DOHH2 (cell line): ENCODE data around the gene GRID1.

ENCODE experiments used
- H3F3A ChIP-seq: fragments of 200-600 bp; sonication (generic), shearing (Covaris generic); 2 replicates; pipeline ENCODE4 v1.6.0; 2016; ENCODE audit warnings: antibody characterized with exemption, mild to moderate bottlenecking; ENCODE audit not compliant: control insufficient read depth, insufficient read depth
- H3K27ac ChIP-seq: fragments of 200-600 bp; sonication (generic); 2 replicates; pipeline ENCODE4 v1.5.1; 2014; ENCODE audit warnings: low read depth, mild to moderate bottlenecking, low read length, moderate library complexity
- H3K27me3 ChIP-seq: fragments of 200-600 bp; sonication (generic); 2 replicates; pipeline ENCODE4 v1.6.1; 2014; ENCODE audit warnings: mild to moderate bottlenecking, low read length, mixed read lengths; ENCODE audit not compliant: control insufficient read depth
- H3K36me3 ChIP-seq: fragments of 200-600 bp; sonication (generic); 2 replicates; pipeline ENCODE4 v1.6.1; 2014; ENCODE audit warnings: mild to moderate bottlenecking, low read length, moderate library complexity, mixed read lengths; ENCODE audit not compliant: control insufficient read depth
- H3K4me1 ChIP-seq: fragments of 200-600 bp; sonication (generic); 2 replicates; pipeline ENCODE4 v1.6.1; 2014; ENCODE audit warnings: mild to moderate bottlenecking, low read length, mixed read lengths; ENCODE audit not compliant: control insufficient read depth
- H3K4me2 ChIP-seq: fragments of 200-600 bp; sonication (generic); 2 replicates; pipeline ENCODE4 v1.6.0; 2014; ENCODE audit warnings: mild to moderate bottlenecking, low read length, moderate library complexity
- H3K4me3 ChIP-seq: fragments of 200-600 bp; sonication (generic); 2 replicates; pipeline ENCODE4 v1.5.1; 2014; ENCODE audit warnings: mild to moderate bottlenecking, low read length, mixed read lengths
- H3K79me2 ChIP-seq: fragments of 200-600 bp; sonication (generic); 2 replicates; pipeline ENCODE4 v1.6.1; 2014; ENCODE audit warnings: mild to moderate bottlenecking, low read length, mixed read lengths; ENCODE audit not compliant: control insufficient read depth
- H3K9me2 ChIP-seq: fragments of 200-600 bp; sonication (generic); replicated peaks from 2 replicates; pipeline ENCODE4 v1.6.1; 2014; ENCODE audit warnings: mild to moderate bottlenecking, low read length, mixed read lengths; ENCODE audit not compliant: control insufficient read depth
- H3K9me3 ChIP-seq: fragments of 200-600 bp; sonication (generic); 2 replicates; pipeline ENCODE4 v1.6.1; 2014; ENCODE audit warnings: antibody characterized with exemption, low read length, mixed read lengths; ENCODE audit not compliant: control insufficient read depth, insufficient read depth
- H4K20me1 ChIP-seq: fragments of 200-600 bp; sonication (generic); 2 replicates; pipeline ENCODE4 v1.6.0; 2014; ENCODE audit warnings: low read depth, mild to moderate bottlenecking, antibody characterized with exemption, low read length, moderate library complexity; ENCODE audit not compliant: control insufficient read depth, insufficient read depth
- EZH2phosphoT487 ChIP-seq: fragments of 200-600 bp; sonication (generic); IDR thresholded peaks from 2 replicates; pipeline ENCODE4 v1.6.1; 2017; ENCODE audit warnings: borderline replicate concordance, mild to moderate bottlenecking, antibody characterized with exemption, low read length, moderate library complexity, mixed read lengths
- TF ChIP-seq, protein P1 (sequence below): fragments of 200-600 bp; sonication (generic); IDR thresholded peaks from one replicate; pipeline ENCODE4 v1.5.1; 2014; ENCODE audit warnings: antibody characterized with exemption, mild to moderate bottlenecking, low read depth, low read length; ENCODE audit not compliant: poor library complexity, severe bottlenecking

The GRID1 gene

DNA sequence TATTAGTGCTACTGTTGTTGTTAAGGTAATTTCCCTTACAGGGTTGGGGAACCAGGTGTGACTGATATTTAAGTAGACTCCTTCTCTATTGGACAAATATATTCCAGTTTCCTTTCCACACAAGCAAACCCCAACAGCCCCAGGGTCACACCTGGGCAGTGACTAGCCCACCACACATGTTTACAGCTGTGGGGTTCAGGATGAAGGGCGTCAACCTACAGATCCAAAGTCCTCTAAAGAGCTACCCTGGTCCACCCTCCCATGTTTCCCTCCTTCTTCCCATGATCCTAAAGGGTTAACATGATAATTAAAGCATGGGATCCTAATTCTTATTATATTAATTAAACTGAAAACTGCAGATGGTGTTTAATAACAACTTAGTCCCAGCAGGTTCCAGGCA lies 701.5 kb downstream of the GRID1 start:
- H3K9me2 ChIP-seq: no peaks in the 10 kb centered on the region
- no peaks in the 10 kb centered on the region for H3K9me3 ChIP-seq
- no peaks in the 10 kb centered on the region for H3K4me1 ChIP-seq
- no peaks in the 10 kb centered on the region for H3K79me2 ChIP-seq
- H4K20me1 ChIP-seq: no peaks in the 10 kb centered on the region
- H3K27ac ChIP-seq: no peak overlapping the region
- H3K4me3 ChIP-seq: no peak overlapping the region
- no peak for TF ChIP-seq EZH2phosphoT487
- TF ChIP-seq, protein P1, sequence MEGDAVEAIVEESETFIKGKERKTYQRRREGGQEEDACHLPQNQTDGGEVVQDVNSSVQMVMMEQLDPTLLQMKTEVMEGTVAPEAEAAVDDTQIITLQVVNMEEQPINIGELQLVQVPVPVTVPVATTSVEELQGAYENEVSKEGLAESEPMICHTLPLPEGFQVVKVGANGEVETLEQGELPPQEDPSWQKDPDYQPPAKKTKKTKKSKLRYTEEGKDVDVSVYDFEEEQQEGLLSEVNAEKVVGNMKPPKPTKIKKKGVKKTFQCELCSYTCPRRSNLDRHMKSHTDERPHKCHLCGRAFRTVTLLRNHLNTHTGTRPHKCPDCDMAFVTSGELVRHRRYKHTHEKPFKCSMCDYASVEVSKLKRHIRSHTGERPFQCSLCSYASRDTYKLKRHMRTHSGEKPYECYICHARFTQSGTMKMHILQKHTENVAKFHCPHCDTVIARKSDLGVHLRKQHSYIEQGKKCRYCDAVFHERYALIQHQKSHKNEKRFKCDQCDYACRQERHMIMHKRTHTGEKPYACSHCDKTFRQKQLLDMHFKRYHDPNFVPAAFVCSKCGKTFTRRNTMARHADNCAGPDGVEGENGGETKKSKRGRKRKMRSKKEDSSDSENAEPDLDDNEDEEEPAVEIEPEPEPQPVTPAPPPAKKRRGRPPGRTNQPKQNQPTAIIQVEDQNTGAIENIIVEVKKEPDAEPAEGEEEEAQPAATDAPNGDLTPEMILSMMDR: no peak
- no peak overlapping the region for H3K4me2 ChIP-seq
- no peaks in the 10 kb centered on the region for H3K27me3 ChIP-seq
- no peaks in the 10 kb centered on the region for H3F3A ChIP-seq
- H3K36me3 ChIP-seq: no peaks in the 10 kb centered on the region

DNA sequence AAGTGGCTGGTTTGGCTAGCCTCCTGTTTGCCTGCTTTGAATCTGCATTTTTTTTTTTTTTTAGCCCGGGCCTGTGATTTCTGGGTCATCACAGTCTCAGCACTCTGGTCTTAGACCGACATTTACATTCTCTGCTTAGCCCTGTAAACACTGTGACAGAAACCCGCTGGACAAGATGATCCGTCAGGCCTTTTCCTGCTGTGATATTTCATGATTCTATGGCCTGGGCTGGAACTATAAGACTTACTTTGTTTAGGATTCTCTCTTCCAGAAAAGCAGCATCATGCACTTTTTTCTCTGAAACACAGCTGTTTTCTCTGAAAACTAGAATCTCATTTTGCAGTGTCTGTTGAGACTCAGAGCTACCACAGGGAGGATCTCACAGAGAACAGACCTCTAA lies 705.5 kb downstream of the GRID1 start:
- no peaks in the 10 kb centered on the region for H3K9me3 ChIP-seq
- TF ChIP-seq, protein P1: no peak
- TF ChIP-seq EZH2phosphoT487: no peak

DNA sequence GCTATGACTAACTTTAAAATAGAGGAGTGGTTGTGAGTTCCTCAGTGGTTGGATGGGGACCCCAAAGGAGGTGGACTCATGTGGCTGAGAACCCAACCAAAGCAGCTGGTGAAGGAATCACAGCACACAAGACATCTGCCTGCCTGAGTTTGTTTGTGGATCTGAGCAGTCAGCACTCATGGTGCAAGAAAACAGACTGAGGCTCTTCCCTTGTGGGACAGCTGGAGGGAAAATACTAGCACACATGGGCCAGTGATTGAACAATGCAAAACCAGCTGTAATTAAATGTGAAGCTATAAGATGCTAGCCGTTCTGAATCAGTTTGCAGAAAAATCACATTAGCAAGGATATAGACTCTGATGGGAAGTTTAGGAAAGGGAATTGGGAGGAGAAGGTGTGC lies 707.3 kb downstream of the GRID1 start:
- Histone ChIP-seq H3K9me2 (no peaks in the 10 kb centered on the region), H3K4me1 (no peaks in the 10 kb centered on the region), H3K79me2 (no peaks in the 10 kb centered on the region), H3K27ac (no peak overlapping the region), H3K27me3 (no peaks in the 10 kb centered on the region), H3K36me3 (no peaks in the 10 kb centered on the region), H3K9me3 (no peaks in the 10 kb centered on the region), H3K4me3 (no peak overlapping the region), H4K20me1 (no peaks in the 10 kb centered on the region), H3K4me2 (no peak overlapping the region), H3F3A (no peaks in the 10 kb centered on the region)
- no peak for TF ChIP-seq EZH2phosphoT487
- TF ChIP-seq, protein P1: no peak

More for the DNA sequence above, 705.5 kb downstream of the GRID1 start:
- Histone ChIP-seq H3K27ac (no peak overlapping the region), H3K79me2 (no peaks in the 10 kb centered on the region), H3K4me1 (no peaks in the 10 kb centered on the region), H3K4me3 (no peak overlapping the region), H3K27me3 (no peaks in the 10 kb centered on the region), H4K20me1 (no peaks in the 10 kb centered on the region), H3K9me2 (no peaks in the 10 kb centered on the region), H3K36me3 (no peaks in the 10 kb centered on the region), H3K4me2 (no peak overlapping the region), H3F3A (no peaks in the 10 kb centered on the region)

DNA sequence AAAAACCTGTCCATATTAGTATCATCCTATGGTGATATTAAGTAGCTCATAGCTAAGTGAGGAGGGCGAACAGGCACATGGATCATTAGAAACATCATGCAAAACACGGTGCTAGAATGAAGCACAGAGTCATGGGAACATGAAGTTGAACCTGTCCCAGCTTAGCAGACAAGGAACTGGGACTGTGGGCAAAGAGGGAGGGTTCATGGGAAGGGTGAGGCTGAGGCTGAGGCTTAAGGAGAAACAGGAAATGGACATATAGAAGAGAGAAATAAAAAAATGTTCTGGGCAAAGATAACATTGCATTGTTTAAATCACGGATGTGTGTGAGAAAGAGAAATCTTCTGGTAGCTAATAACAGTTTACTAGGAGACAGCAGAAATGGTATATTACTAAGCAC lies 708.1 kb downstream of the GRID1 start:
- Histone ChIP-seq H3K27me3 (no peaks in the 10 kb centered on the region), H3K9me2 (no peaks in the 10 kb centered on the region), H3F3A (no peaks in the 10 kb centered on the region), H3K4me3 (no peak overlapping the region), H3K4me1 (no peaks in the 10 kb centered on the region), H3K36me3 (no peaks in the 10 kb centered on the region), H4K20me1 (no peaks in the 10 kb centered on the region), H3K9me3 (no peaks in the 10 kb centered on the region), H3K4me2 (no peak overlapping the region), H3K27ac (no peak overlapping the region), H3K79me2 (no peaks in the 10 kb centered on the region)
- no peak for TF ChIP-seq EZH2phosphoT487
- TF ChIP-seq, protein P1: no peak
